HepG2 (cell line): ENCODE measurements around the gene TOMM20. TPM values are rescaled to one million over a fixed set of nuclear protein-coding genes. Genes with fewer than 3 reads are reported as not detected.

Experiments used
- ATAC-seq: fragments of 200-7000 bp; cut with Tn5 transposase; 3 replicates; pipeline ENCODE4 v1.9.1; 2020; ENCODE audit warnings: mild to moderate bottlenecking, moderate library complexity
- BruUV-seq: library from RNA; stranded (reverse); fragments of 400-500 nt; replicated peaks from 2 replicates; lab custom pipeline; 2021; lab: Mats Ljungman, UMichigan
- CTCF ChIA-PET: fragments of 300-600 bp; formaldehyde crosslinking; extraction: SDS; loops from one replicate; lab custom pipeline; 2021; ENCODE audit warnings: low total read pairs, inconsistent platforms, low intra/inter-chr PET ratio; lab: Yijun Ruan, JAX
- POLR2A ChIA-PET: fragments of 350-600 bp; sonication (Branson Sonifier 250); formaldehyde crosslinking; loops from one replicate; lab custom pipeline; 2020; ENCODE audit warnings: antibody characterized with exemption, inconsistent platforms; lab: Yijun Ruan, JAX
- DNase-seq: peaks from one replicate; pipeline ENCODE4 v3.0.0-alpha.2; 2015; ENCODE audit warnings: low spot score
- FAIRE-seq: peaks from 3 replicates; lab custom pipeline; 2011; peaks lifted over from hg19 to GRCh38; lab: Jason Lieb, UNC
- H2AFZ ChIP-seq: one replicate; pipeline ENCODE4 v1.6.1; 2011; ENCODE audit warnings: low read length, inconsistent platforms
- H3K27ac ChIP-seq: fragments of 300-600 bp; 3 replicates; pipeline ENCODE4 v1.8.0; 2011; ENCODE audit warnings: mixed run types, mild to moderate bottlenecking, mixed read lengths, low read length, inconsistent platforms; ENCODE audit not compliant: insufficient read depth; ENCODE audit errors: extremely low read length
- H3K27me3 ChIP-seq, 2 experiments: fragments of 200-600 bp in 1 of 2; 2 replicates in 1 of 2; 3 replicates in 1 of 2; pipeline versions ENCODE4 v1.6.0 to v1.8.0; 2011; ENCODE audit warnings: low read length in 2 of 2, mild to moderate bottlenecking in 2 of 2, moderate library complexity in 2 of 2, inconsistent platforms in 1 of 2; ENCODE audit not compliant: insufficient read depth in 2 of 2, control insufficient read depth in 1 of 2
- H3K36me3 ChIP-seq, 2 experiments: fragments of 200-600 bp in 1 of 2; replicated peaks in 1 of 2; 2 replicates in 1 of 2; 3 replicates in 1 of 2; pipeline versions ENCODE4 v1.5.1 to v1.8.0; 2011; ENCODE audit warnings: low read length in 2 of 2, inconsistent platforms in 1 of 2; ENCODE audit not compliant: insufficient read depth in 2 of 2, control insufficient read depth in 1 of 2
- H3K4me1 ChIP-seq: 2 replicates; pipeline ENCODE4 v1.5.1; 2012; ENCODE audit warnings: low read length, inconsistent platforms; ENCODE audit not compliant: insufficient read depth
- H3K4me2 ChIP-seq: 2 replicates; pipeline ENCODE4 v1.6.0; 2011; ENCODE audit warnings: low read depth, low read length, inconsistent platforms
- H3K4me3 ChIP-seq, 3 experiments: fragments of 200-600 bp in 1 of 3; sonication (generic), shearing (Covaris generic) in 1 of 3; replicated peaks in 1 of 3; 2 replicates each; pipeline ENCODE4 v1.5.1; 2011 to 2016; ENCODE audit warnings: low read length in 3 of 3, inconsistent platforms in 2 of 3, low read depth in 2 of 3, mild to moderate bottlenecking in 2 of 3, control low read depth in 1 of 3, mixed read lengths in 1 of 3; ENCODE audit not compliant: insufficient read depth in 1 of 3
- H3K79me2 ChIP-seq: one replicate; pipeline ENCODE4 v1.6.1; 2011; ENCODE audit warnings: low read length, inconsistent platforms; ENCODE audit not compliant: insufficient read depth
- H3K9ac ChIP-seq: 2 replicates; pipeline ENCODE4 v1.6.0; 2011; ENCODE audit warnings: mild to moderate bottlenecking, low read depth, low read length, inconsistent platforms; ENCODE audit not compliant: insufficient read depth
- H3K9me3 ChIP-seq: 2 replicates; pipeline ENCODE4 v1.5.1; 2012; ENCODE audit warnings: mild to moderate bottlenecking, low read length
- H4K20me1 ChIP-seq: 2 replicates; pipeline ENCODE4 v1.6.0; 2011; ENCODE audit warnings: inconsistent platforms, mild to moderate bottlenecking, low read length, moderate library complexity; ENCODE audit not compliant: insufficient read depth
- GTF3A ChIP-seq: sonication (generic); formaldehyde crosslinking; conservative IDR thresholded peaks from 2 replicates; pipeline ENCODE4 v1.4.0; 2020; ENCODE audit warnings: mild to moderate bottlenecking, missing genetic modification reagents
- MAFK ChIP-seq, 2 experiments: IDR thresholded peaks in 1 of 2; conservative IDR thresholded peaks in 1 of 2; 2 replicates each; pipeline ENCODE4 v1.6.1; 2011; ENCODE audit warnings: improper control_type of control experiment in 2 of 2, low read length in 2 of 2
- POLR2AphosphoS2 ChIP-seq: IDR thresholded peaks from 2 replicates; pipeline ENCODE4 v1.6.1; 2011; ENCODE audit warnings: low read depth, low read length, improper control_type of control experiment
- RBFOX2 ChIP-seq: fragments of 200-400 bp; formaldehyde crosslinking; IDR thresholded peaks from 2 replicates; pipeline ENCODE4 v1.6.1; 2017; ENCODE audit warnings: low read depth, mild to moderate bottlenecking, low read length
- UBTF ChIP-seq: sonication (generic); formaldehyde crosslinking; IDR thresholded peaks from 2 replicates; pipeline ENCODE4 v1.4.0; 2020; ENCODE audit warnings: mild to moderate bottlenecking, missing genetic modification reagents
- ZNF576 ChIP-seq: sonication (generic); formaldehyde crosslinking; IDR thresholded peaks from 2 replicates; pipeline ENCODE4 v1.4.0; 2020; ENCODE audit warnings: mild to moderate bottlenecking, missing genetic modification reagents
- ZNF839 ChIP-seq: sonication (generic); formaldehyde crosslinking; IDR thresholded peaks from 2 replicates; pipeline ENCODE4 v1.4.0; 2020; ENCODE audit warnings: missing genetic modification reagents, mild to moderate bottlenecking, borderline replicate concordance
- WGBS: methylation state at CpG from one replicate; pipeline ENCODE4 v1.1.6; 2017; ENCODE audit warnings: low lambda C conversion rate; 5-methylcytosine and 5-hydroxymethylcytosine counted together
- in situ Hi-C: cut with HindIII; loops from 2 replicates; pipeline ENCODE4 v1.10.0; 2017; ENCODE audit warnings: low pct_unique_long_range_greater_than_20kb; ENCODE audit not compliant: extremely low pct_ligation_motif_present
- intact Hi-C: fragments of 100-400 bp; cut with micrococcal nuclease; formaldehyde crosslinking; loops from one replicate; pipeline ENCODE4 v1.10.0; 2022; ENCODE audit not compliant: unreplicated experiment
- polyA plus RNA-seq, 8 experiments: library from polyadenylated mRNA; depleted of rRNA in 3 of 8; stranded (reverse) in 7 of 8; unstranded in 1 of 8; fragments of >200 nt; fragmentation: Illumina TruSeq in 4 of 8; extraction: Trizol in 4 of 8; gene quantifications; 2 replicates each; pipeline versions ENCODE4 v1.2.1 to v1.2.3, GENCODE V29; 2011 to 2016; ENCODE audit warnings: low read depth in 4 of 8, missing spikeins in 1 of 8, mixed read lengths in 1 of 8; ENCODE audit not compliant: insufficient read depth in 1 of 8
- total RNA-seq, 5 experiments: library from RNA; depleted of rRNA; stranded (reverse); fragments of >200 nt; fragmentation: Illumina TruSeq; extraction: Trizol; gene quantifications; 2 replicates each; pipeline ENCODE4 v1.2.3, GENCODE V29; 2016; ENCODE audit warnings: low read depth in 1 of 5
- TF ChIP-seq, protein P1 (sequence below): sonication (generic); formaldehyde crosslinking; IDR thresholded peaks from 2 replicates; pipeline ENCODE4 v1.4.0; 2020; ENCODE audit warnings: mild to moderate bottlenecking, missing genetic modification reagents

Gene TOMM20
- total and polyA plus RNA-seq, 2 of the 13 experiments (the other 11 are each of a cell fraction or from before 2014, with no cell fraction given), result 153 to 376 TPM

GRCh38 chr1:235127203-235127602, 1.4 kb downstream of the TOMM20 start:
- Histone ChIP-seq H3K4me2 (peak overlapping the region; percentile 81), H3K36me3 (peaks cover 4 to 33% of the 10 kb centered on the region in 2 experiments), H3K4me3 (peak overlapping the region; percentile 82 to 94 (median 89)), H3K79me2 (peaks cover 65% of the 10 kb centered on the region), H3K27me3 (no peaks in the 10 kb centered on the region; a peak in 1 of 5 replicates), H3K9me3 (no peaks in the 10 kb centered on the region), H4K20me1 (peaks cover 53% of the 10 kb centered on the region), H2AFZ (no peak overlapping the region), H3K9ac (peak overlapping the region; percentile 99), H3K27ac (peak overlapping the region; percentile 94), H3K4me1 (peaks cover 70% of the 10 kb centered on the region)
- peak; percentile 45; the same call in 1 of the 2 replicates for TF ChIP-seq RBFOX2
- TF ChIP-seq, protein P1, sequence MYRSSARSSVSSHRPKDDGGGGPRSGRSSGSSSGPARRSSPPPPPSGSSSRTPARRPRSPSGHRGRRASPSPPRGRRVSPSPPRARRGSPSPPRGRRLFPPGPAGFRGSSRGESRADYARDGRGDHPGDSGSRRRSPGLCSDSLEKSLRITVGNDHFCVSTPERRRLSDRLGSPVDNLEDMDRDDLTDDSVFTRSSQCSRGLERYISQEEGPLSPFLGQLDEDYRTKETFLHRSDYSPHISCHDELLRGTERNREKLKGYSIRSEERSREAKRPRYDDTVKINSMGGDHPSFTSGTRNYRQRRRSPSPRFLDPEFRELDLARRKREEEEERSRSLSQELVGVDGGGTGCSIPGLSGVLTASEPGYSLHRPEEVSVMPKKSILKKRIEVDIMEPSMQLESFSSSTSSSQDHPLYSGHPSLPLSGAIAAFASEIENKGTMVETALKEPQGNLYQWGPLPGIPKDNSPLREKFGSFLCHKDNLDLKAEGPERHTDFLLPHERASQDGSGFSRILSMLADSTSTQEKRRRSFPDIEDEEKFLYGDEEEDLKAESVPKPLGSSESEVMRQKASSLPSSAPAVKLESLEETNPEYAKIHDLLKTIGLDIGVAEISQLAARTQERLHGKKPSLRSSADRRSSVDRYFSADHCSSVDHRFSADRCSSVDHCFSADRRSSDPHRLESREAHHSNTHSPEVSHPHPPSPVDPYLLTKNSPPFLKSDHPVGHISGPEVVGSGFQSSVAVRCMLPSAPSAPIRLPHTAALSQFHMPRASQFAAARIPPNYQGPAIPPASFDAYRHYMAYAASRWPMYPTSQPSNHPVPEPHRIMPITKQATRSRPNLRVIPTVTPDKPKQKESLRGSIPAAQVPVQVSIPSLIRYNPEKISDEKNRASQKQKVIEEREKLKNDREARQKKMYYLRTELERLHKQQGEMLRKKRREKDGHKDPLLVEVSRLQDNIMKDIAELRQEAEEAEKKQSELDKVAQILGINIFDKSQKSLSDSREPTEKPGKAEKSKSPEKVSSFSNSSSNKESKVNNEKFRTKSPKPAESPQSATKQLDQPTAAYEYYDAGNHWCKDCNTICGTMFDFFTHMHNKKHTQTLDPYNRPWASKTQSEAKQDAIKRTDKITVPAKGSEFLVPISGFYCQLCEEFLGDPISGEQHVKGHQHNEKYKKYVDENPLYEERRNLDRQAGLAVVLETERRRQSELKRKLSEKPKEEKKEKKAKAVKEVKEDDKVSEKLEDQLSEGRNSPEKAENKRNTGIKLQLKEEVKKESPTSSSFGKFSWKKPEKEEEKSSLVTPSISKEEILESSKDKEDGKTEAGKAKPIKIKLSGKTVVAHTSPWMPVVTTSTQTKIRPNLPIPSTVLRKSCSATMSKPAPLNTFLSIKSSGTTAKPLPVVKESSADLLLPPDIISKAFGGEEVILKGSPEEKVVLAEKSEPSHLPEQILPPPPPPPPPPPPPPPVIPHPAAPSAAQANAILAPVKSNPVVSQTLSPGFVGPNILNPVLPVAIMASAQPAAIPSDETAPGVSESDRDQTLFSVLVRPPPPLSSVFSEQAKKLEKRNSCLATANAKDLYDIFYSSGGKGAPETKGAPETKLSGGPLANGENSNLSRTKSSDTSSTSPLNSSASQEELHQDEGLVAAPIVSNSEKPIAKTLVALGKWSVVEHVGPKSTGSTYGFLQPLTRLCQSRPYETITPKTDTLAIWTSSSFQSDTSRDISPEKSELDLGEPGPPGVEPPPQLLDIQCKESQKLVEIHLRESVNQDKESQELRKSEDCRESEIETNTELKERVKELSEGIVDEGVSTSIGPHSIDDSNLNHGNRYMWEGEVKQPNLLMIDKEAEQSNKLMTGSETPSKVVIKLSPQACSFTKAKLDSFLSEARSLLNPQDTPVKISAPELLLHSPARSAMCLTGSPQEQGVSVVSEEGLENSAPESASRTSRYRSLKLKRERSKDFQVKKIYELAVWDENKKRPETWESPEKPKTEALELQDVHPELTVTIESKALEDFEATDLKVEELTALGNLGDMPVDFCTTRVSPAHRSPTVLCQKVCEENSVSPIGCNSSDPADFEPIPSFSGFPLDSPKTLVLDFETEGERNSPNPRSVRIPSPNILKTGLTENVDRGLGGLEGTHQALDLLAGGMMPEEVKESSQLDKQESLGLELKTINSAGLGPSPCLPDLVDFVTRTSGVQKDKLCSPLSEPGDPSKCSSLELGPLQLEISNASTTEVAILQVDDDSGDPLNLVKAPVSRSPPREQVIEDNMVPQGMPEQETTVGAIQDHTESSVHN (CRISPR knock-in tag), result no peak
- no peak for TF ChIP-seq ZNF576 (CRISPR knock-in tag)
- TF ChIP-seq POLR2AphosphoS2, result no peak
- no peak for TF ChIP-seq UBTF
- no peak for TF ChIP-seq GTF3A (CRISPR knock-in tag)
- no peak for TF ChIP-seq ZNF839
- no peak for TF ChIP-seq MAFK (conservative IDR thresholded peaks at IDR 0.05 in 1 of 2, IDR thresholded peaks at IDR 0.05 in 1 of 2; ENCODE audit: low read length in 2 of 2)
- FAIRE-seq (no peak), DNase-seq (no peak), ATAC-seq (no peak)
- in situ Hi-C loops, result no loop called here
- WGBS, result 2% methylated on average over 4 of the region's 4 CpGs
- intact Hi-C loops, result loop anchor here (5.0 kb wide), 1 partner anchor 35 kb away; the partner anchor contains the start of gene RBM34
- ChIA-PET POLR2A (interaction anchor here (1.3 kb wide), 1 partner anchor 31 kb away, joined by 3 read pairs; no protein-coding TSS in a partner anchor), CTCF (no interaction called here)
- BruUV-seq, result no TSS peak
